Naive thymus-derived CD8-positive, alpha-beta T cell (primary cell): ENCODE data around the gene ARHGDIA. TPM values are rescaled to one million over a fixed set of nuclear protein-coding genes. Genes with fewer than 3 reads are reported as not detected.

Source experiments
- ATAC-seq, 2 donors: fragments of 150-1000 bp; cut with Tn5 transposase in 1 of 2; sonication (Bioruptor Pico), chemical (Tn5 transposase) in 1 of 2; 1 replicate in 1 of 2; 2 replicates in 1 of 2; pipeline ENCODE4 v1.10.0; 2021; ENCODE audit warnings: mild to moderate bottlenecking in 2 of 2, moderate library complexity in 2 of 2
- POLR2A ChIA-PET: fragments of 350-600 bp; sonication (Branson Sonifier 250); formaldehyde crosslinking; loops from one replicate; lab custom pipeline; 2021; ENCODE audit warnings: antibody characterized with exemption; lab: Charles Lee
- DNase-seq, 10 donors: peaks; one replicate each; pipeline versions ENCODE4 v3.0.0 to v3.0.0-alpha.2; 2020 to 2022
- H3K27ac Mint-ChIP-seq, 10 donors: one replicate each; pipeline ENCODE4 v1.8.0; 2020 to 2022; ENCODE audit warnings: mild to moderate bottlenecking in 10 of 10, mixed read lengths in 10 of 10, moderate library complexity in 4 of 10, inconsistent platforms in 1 of 10
- H3K27me3 Mint-ChIP-seq, 5 donors: one replicate each; pipeline ENCODE4 v1.8.0; 2021 to 2022; ENCODE audit warnings: mixed read lengths in 5 of 5
- H3K36me3 Mint-ChIP-seq, 3 donors: one replicate each; pipeline ENCODE4 v1.8.0; 2020 to 2022; ENCODE audit warnings: mixed read lengths in 3 of 3, mild to moderate bottlenecking in 2 of 3, inconsistent platforms in 1 of 3
- H3K4me1 Mint-ChIP-seq, 4 donors: one replicate each; pipeline ENCODE4 v1.8.0; 2021 to 2022; ENCODE audit warnings: mixed read lengths in 4 of 4
- H3K4me3 Mint-ChIP-seq, 10 donors: one replicate each; pipeline ENCODE4 v1.8.0; 2020 to 2022; ENCODE audit warnings: mild to moderate bottlenecking in 10 of 10, mixed read lengths in 10 of 10, moderate library complexity in 6 of 10, inconsistent platforms in 1 of 10
- H3K9me3 Mint-ChIP-seq, 9 donors: one replicate each; pipeline ENCODE4 v1.8.0; 2020 to 2022; ENCODE audit warnings: mixed read lengths in 9 of 9, mild to moderate bottlenecking in 3 of 9, inconsistent platforms in 1 of 9, moderate library complexity in 1 of 9
- polyA plus RNA-seq, 3 donors: library from polyadenylated mRNA; unstranded; fragments of 300-500 nt; fragmentation: Illumina TruSeq; gene quantifications; one replicate each; pipeline ENCODE4 v1.2.3, GENCODE V29; 2021
- total RNA-seq, 8 experiments: library from RNA in 2 of 8; stranded (reverse) in 2 of 8; gene quantifications; one replicate each; pipeline ENCODE4 v1.2.3 and lab custom pipeline; 2021 to 2026

The ARHGDIA gene
- total and polyA plus RNA-seq, 5 experiments from 2014 or later: 55.1 to 343 (median 102) TPM

- peaks cover 0 to 3% (median 0%) of the 10 kb centered on the region in 9 donors for H3K9me3 Mint-ChIP-seq
- H3K27ac Mint-ChIP-seq: peak overlapping the region in 9 of 10 donors; percentile 55 to 94 (median 91)
- H3K36me3 Mint-ChIP-seq: peaks cover 0 to 49% (median 4%) of the 10 kb centered on the region in 3 donors
These were observed 11.9 kb downstream of the ARHGDIA start for GRCh38 chr17:81858967-81859905.

GRCh38 chr17:81858170-81858966, 12.8 kb downstream of the ARHGDIA start:
- Mint-ChIP-seq H3K27ac (peak overlapping the region in 1 of 10 donors; percentile 33), H3K4me1 (peaks cover 16 to 55% (median 29%) of the 10 kb centered on the region in 4 donors)

More at GRCh38 chr17:81858967-81859905, 11.9 kb downstream of the ARHGDIA start:
- DNase-seq: peak in 1 of 10 donors; percentile 10
- Mint-ChIP-seq H3K27me3 (peaks cover 0 to 3% (median 0%) of the 10 kb centered on the region in 5 donors), H3K4me1 (peaks cover 17 to 59% (median 34%) of the 10 kb centered on the region in 4 donors), H3K4me3 (peak overlapping the region; percentile 76 to 94 (median 88))
- POLR2A ChIA-PET: interaction anchor here (0.5 to 2.4 kb wide), 5 partner anchors 10 to 26 kb away, joined by 3 to 11 read pairs (median 6); partner anchors contain the start of genes ARHGDIA, MCRIP1 and PPP1R27
- no peak for ATAC-seq

GRCh38 chr17:81854974-81855774, 16.0 kb downstream of the ARHGDIA start:
- H3K36me3 Mint-ChIP-seq: peaks cover 0 to 72% (median 5%) of the 10 kb centered on the region in 3 donors
- H3K9me3 Mint-ChIP-seq: no peaks in the 10 kb centered on the region
- POLR2A ChIA-PET: interaction anchor here (0.6 to 1.3 kb wide), 5 partner anchors 12 to 365 kb away, joined by 3 to 5 read pairs (median 3); no protein-coding TSS in a partner anchor
- H3K4me3 Mint-ChIP-seq: no peak overlapping the region
- DNase-seq (peak in 1 of 10 donors; percentile 17), ATAC-seq (peak; percentile 23 to 44)
- H3K27me3 Mint-ChIP-seq: no peaks in the 10 kb centered on the region
- peak overlapping the region in 1 of 10 donors; percentile 43 for H3K27ac Mint-ChIP-seq
- H3K4me1 Mint-ChIP-seq: peaks cover 6 to 40% (median 17%) of the 10 kb centered on the region in 4 donors

More at GRCh38 chr17:81858170-81858966, 12.8 kb downstream of the ARHGDIA start:
- DNase-seq: no peak
- POLR2A ChIA-PET: interaction anchor here (0.7 to 2.4 kb wide), 4 partner anchors 12 to 301 kb away, joined by 3 to 11 read pairs (median 4); partner anchors contain the start of genes ARHGDIA and PPP1R27
- peaks cover 0 to 55% (median 6%) of the 10 kb centered on the region in 3 donors for H3K36me3 Mint-ChIP-seq
- H3K4me3 Mint-ChIP-seq: peak overlapping the region in 9 of 10 donors; percentile 1 to 94 (median 83)
- peaks cover 0 to 3% (median 0%) of the 10 kb centered on the region in 5 donors for H3K27me3 Mint-ChIP-seq
- ATAC-seq: no peak
- H3K9me3 Mint-ChIP-seq: peaks cover 0 to 3% (median 0%) of the 10 kb centered on the region in 9 donors

- ATAC-seq (no peak), DNase-seq (no peak)
- H3K27me3 Mint-ChIP-seq: no peaks in the 10 kb centered on the region
- H3K4me1 Mint-ChIP-seq: peaks cover 0 to 16% (median 1%) of the 10 kb centered on the region in 4 donors
- POLR2A ChIA-PET: no interaction called here
- no peaks in the 10 kb centered on the region for H3K9me3 Mint-ChIP-seq
- H3K36me3 Mint-ChIP-seq: peaks cover 0 to 74% (median 5%) of the 10 kb centered on the region in 3 donors
- H3K4me3 Mint-ChIP-seq: peak overlapping the region in 1 of 10 donors; percentile 29
- peak overlapping the region in 1 of 10 donors; percentile 22 for H3K27ac Mint-ChIP-seq
These were observed 18.9 kb downstream of the ARHGDIA start for GRCh38 chr17:81852237-81852636.

- no peak overlapping the region for H3K4me3 Mint-ChIP-seq
- H3K4me1 Mint-ChIP-seq: peaks cover 0 to 15% (median under 1%) of the 10 kb centered on the region in 4 donors
- POLR2A ChIA-PET: no interaction called here
- peaks cover 0 to 71% (median 5%) of the 10 kb centered on the region in 3 donors for H3K36me3 Mint-ChIP-seq
- ATAC-seq (no peak), DNase-seq (no peak)
- no peaks in the 10 kb centered on the region for H3K9me3 Mint-ChIP-seq
- peak overlapping the region in 1 of 10 donors; percentile 43 for H3K27ac Mint-ChIP-seq
- H3K27me3 Mint-ChIP-seq: no peaks in the 10 kb centered on the region
These were observed 19.7 kb downstream of the ARHGDIA start for GRCh38 chr17:81851423-81851822.

GRCh38 chr17:81849457-81849856, 21.7 kb downstream of the ARHGDIA start:
- Mint-ChIP-seq H3K4me1 (peaks cover 0 to 9% (median 0%) of the 10 kb centered on the region in 4 donors), H3K27me3 (no peaks in the 10 kb centered on the region), H3K9me3 (no peaks in the 10 kb centered on the region), H3K4me3 (no peak overlapping the region), H3K36me3 (peaks cover 0 to 70% (median 11%) of the 10 kb centered on the region in 3 donors), H3K27ac (no peak overlapping the region)
- DNase-seq (no peak), ATAC-seq (no peak)
- POLR2A ChIA-PET: interaction anchor here (0.5 to 0.8 kb wide), 3 partner anchors 10 to 623 kb away, joined by 3 read pairs; no protein-coding TSS in a partner anchor

- peak overlapping the region in 1 of 10 donors; percentile 56 for H3K27ac Mint-ChIP-seq
- H3K9me3 Mint-ChIP-seq: no peaks in the 10 kb centered on the region
- no peaks in the 10 kb centered on the region for H3K27me3 Mint-ChIP-seq
- peaks cover 0 to 60% (median 9%) of the 10 kb centered on the region in 3 donors for H3K36me3 Mint-ChIP-seq
- peaks cover 0 to 2% (median 0%) of the 10 kb centered on the region in 4 donors for H3K4me1 Mint-ChIP-seq
- H3K4me3 Mint-ChIP-seq: no peak overlapping the region
- no peak for ATAC-seq
- POLR2A ChIA-PET: interaction anchor here (0.6 kb wide), 2 partner anchors 20 to 349 kb away, joined by 3 to 4 read pairs; no protein-coding TSS in a partner anchor
- no peak for DNase-seq
These were observed 24.1 kb downstream of the ARHGDIA start for GRCh38 chr17:81846743-81847689.

- H3K9me3 Mint-ChIP-seq: no peaks in the 10 kb centered on the region
- H3K27ac Mint-ChIP-seq: no peak overlapping the region
- H3K36me3 Mint-ChIP-seq: peaks cover 0 to 51% (median 7%) of the 10 kb centered on the region in 3 donors
- no peak overlapping the region for H3K4me3 Mint-ChIP-seq
- POLR2A ChIA-PET: interaction anchor here (0.8 kb wide), 1 partner anchor 22 kb away, joined by 3 read pairs; no protein-coding TSS in a partner anchor
- DNase-seq: no peak
- no peak for ATAC-seq
- no peaks in the 10 kb centered on the region for H3K27me3 Mint-ChIP-seq
- H3K4me1 Mint-ChIP-seq: no peaks in the 10 kb centered on the region
These were observed 25.0 kb downstream of the ARHGDIA start for GRCh38 chr17:81845881-81846742.

GRCh38 chr17:81845361-81845760, 25.8 kb downstream of the ARHGDIA start:
- H3K4me3 Mint-ChIP-seq: no peak overlapping the region
- no peak for DNase-seq
- ATAC-seq: no peak
- no peaks in the 10 kb centered on the region for H3K4me1 Mint-ChIP-seq
- peak overlapping the region in 1 of 10 donors; percentile 61 for H3K27ac Mint-ChIP-seq
- no peaks in the 10 kb centered on the region for H3K27me3 Mint-ChIP-seq
- H3K9me3 Mint-ChIP-seq: no peaks in the 10 kb centered on the region
- POLR2A ChIA-PET: interaction anchor here (0.8 kb wide), 1 partner anchor 23 kb away, joined by 3 read pairs; no protein-coding TSS in a partner anchor
- peaks cover 0 to 49% (median 7%) of the 10 kb centered on the region in 3 donors for H3K36me3 Mint-ChIP-seq

GRCh38 chr17:81844887-81845286, 26.2 kb downstream of the ARHGDIA start:
- ATAC-seq: no peak
- Mint-ChIP-seq H3K27ac (peak overlapping the region in 1 of 10 donors; percentile 61), H3K36me3 (peaks cover 0 to 47% (median 7%) of the 10 kb centered on the region in 3 donors), H3K4me3 (no peak overlapping the region), H3K9me3 (no peaks in the 10 kb centered on the region), H3K27me3 (no peaks in the 10 kb centered on the region), H3K4me1 (no peaks in the 10 kb centered on the region)
- POLR2A ChIA-PET: no interaction called here
- DNase-seq: no peak
